ENCODE measurements around the gene ITFG1. TPM values are rescaled to one million over a fixed set of nuclear protein-coding genes. Genes with fewer than 3 reads are reported as not detected.

The ITFG1 gene
- polyA plus RNA-seq, 3 donors, result 28.9 to 62.5 (median 35.3) TPM

DNA sequence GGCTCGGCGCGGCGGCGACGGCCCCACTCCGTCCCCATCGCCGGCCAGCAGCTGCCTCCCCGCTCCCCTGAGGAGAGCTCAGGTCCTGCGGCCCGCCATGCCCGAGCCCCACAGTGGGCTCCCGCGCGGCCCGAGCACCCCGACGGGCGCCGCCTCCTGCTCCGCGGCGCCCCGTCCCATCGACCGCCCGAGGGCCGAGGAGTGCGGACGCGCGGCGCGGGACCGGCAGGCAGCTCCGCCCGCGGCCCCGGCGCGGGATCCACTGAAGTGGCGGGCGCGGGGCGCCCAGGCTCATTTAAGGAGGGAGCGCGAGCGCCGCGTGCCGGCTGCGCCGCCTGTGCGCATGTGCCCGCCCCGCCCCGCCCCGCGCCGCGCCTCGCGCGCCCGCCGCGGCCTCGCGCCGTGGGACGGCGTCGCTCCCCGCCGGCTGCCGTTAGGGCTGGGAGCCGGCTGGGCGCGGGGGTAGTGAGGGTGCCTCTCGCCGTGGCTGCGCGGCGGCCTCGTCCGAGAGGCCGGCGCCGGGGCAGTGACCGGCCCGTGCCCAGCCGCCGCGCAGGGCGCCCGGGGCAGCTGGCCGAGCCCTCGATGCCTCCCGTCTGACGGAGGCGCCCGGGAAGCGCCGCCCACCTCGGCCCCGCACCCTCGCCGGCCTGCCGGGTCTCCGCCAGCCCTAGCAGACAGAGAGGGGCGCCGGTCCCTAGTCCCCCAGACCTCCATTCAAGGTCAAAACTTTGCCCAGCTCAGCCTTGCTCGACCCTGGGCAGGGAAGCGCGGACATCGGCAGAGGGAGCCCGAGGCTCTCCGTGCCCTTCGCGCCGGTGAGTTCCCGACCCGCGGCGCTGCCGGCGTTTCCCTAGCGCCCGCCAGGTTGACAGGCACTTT, 316.9 kb downstream of the ITFG1 start, which contains the start of gene NETO2:
NETO2 (minus strand) TSS at position 269 of the 882 bp plus-strand sequence. CDS start 333 bp downstream, outside the sequence.
- peaks cover 6 to 33% of the 10 kb centered on the region in 2 donors for H3K4me1 ChIP-seq (ENCODE audit: control insufficient read depth in 1 of 2, insufficient read depth in 2 of 2, low read length in 2 of 2)
- peak within 1 kb of the TSS; percentile 89 to 96 for H3K4me3 Mint-ChIP-seq
- intact Hi-C loops (cut with micrococcal nuclease), result loop anchor here (5.0 to 10.0 kb wide), 5 partner anchors 107 to 1491 kb away; partner anchors contain the start of genes ABCC12 (in 2 of the 2), DNAJA2 (in 1 of the 2), ITFG1 (in 1 of the 2) and PHKB (in 1 of the 2)
- no peaks in the 10 kb centered on the region for H3K36me3 Mint-ChIP-seq
- H3K27me3 Mint-ChIP-seq (ENCODE audit: low read depth in 3 of 3), result peaks cover 13 to 28% (median 20%) of the 10 kb centered on the region in 3 donors
- peaks cover 32% of the 10 kb centered on the region for H3K79me2 ChIP-seq (ENCODE audit: insufficient read depth, low read length)
- H3K4me3 ChIP-seq (replicated peaks in 1 of 3; ENCODE audit: low read depth in 2 of 3, low read length in 3 of 3), result peak within 1 kb of the TSS; percentile 67 to 86 (median 84)
- H3K9ac ChIP-seq (ENCODE audit: insufficient read depth, low read length, poor library complexity, severe bottlenecking), result peak within 1 kb of the TSS; percentile 69
- H3K9me3 Mint-ChIP-seq, result peaks cover 0 to 4% (median 0%) of the 10 kb centered on the region in 7 donors
- peak; percentile 33 to 53 (median 52) for DNase-seq
- peaks cover 23% of the 10 kb centered on the region for H3K4me1 Mint-ChIP-seq
- peak within 1 kb of the TSS in 4 of 7 donors; percentile 80 to 91 (median 85) for H3K27ac Mint-ChIP-seq
- TF ChIP-seq CTCF (IDR thresholded peaks at IDR 0.05), result peak; percentile 51
- H3K27ac ChIP-seq (ENCODE audit: low read depth in 1 of 2, low read length in 2 of 2), result peak within 1 kb of the TSS; percentile 24 to 71
- no peaks in the 10 kb centered on the region for H3K36me3 ChIP-seq (replicated peaks in 1 of 2; ENCODE audit: control insufficient read depth in 1 of 2, insufficient read depth in 2 of 2, low read length in 2 of 2)
- peak within 1 kb of the TSS; percentile 86 for H2AFZ ChIP-seq (ENCODE audit: insufficient read depth, low read depth, low read length, poor library complexity, severe bottlenecking)
- peak within 1 kb of the TSS; percentile 94 for H3K4me2 ChIP-seq (replicated peaks; ENCODE audit: extremely low read depth, low read length, poor library complexity, severe bottlenecking)
- H4K20me1 ChIP-seq (ENCODE audit: insufficient read depth, low read length), result no peaks in the 10 kb centered on the region
- 1% methylated on average over 115 of the region's 130 CpGs for WGBS (ENCODE audit: insufficient coverage)
- H3K27me3 ChIP-seq (ENCODE audit: control insufficient read depth in 2 of 2, insufficient read depth in 2 of 2, low read length in 2 of 2), result peaks cover 5 to 22% of the 10 kb centered on the region in 2 donors
- H3K9me3 ChIP-seq (replicated peaks in 1 of 2; ENCODE audit: control insufficient read depth in 1 of 2, insufficient read depth in 1 of 2, low read length in 2 of 2), result no peaks in the 10 kb centered on the region

Data from CD14-positive monocyte (primary cell).